ENCODE results near the gene ERP44. TPM values are rescaled to one million over a fixed set of nuclear protein-coding genes. Genes with fewer than 3 reads are reported as not detected.

Gene ERP44
- polyA plus RNA-seq, 3 donors = 18.4 to 74.0 (median 66.3) TPM

- Histone ChIP-seq H3K36me3 (replicated peaks in 1 of 2; ENCODE audit: control insufficient read depth in 1 of 2, insufficient read depth in 2 of 2, low read length in 2 of 2) (no peaks in the 10 kb centered on the region), H3K4me3 (replicated peaks in 1 of 3; ENCODE audit: low read depth in 2 of 3, low read length in 3 of 3) (no peak overlapping the region), H3K27ac (ENCODE audit: low read depth in 1 of 2, low read length in 2 of 2) (peak overlapping the region in 1 of 2 donors; percentile 69), H3K9me3 (replicated peaks in 1 of 2; ENCODE audit: control insufficient read depth in 1 of 2, insufficient read depth in 1 of 2, low read length in 2 of 2) (no peaks in the 10 kb centered on the region), H3K27me3 (ENCODE audit: control insufficient read depth in 2 of 2, insufficient read depth in 2 of 2, low read length in 2 of 2) (no peaks in the 10 kb centered on the region), H2AFZ (ENCODE audit: insufficient read depth, low read depth, low read length, poor library complexity, severe bottlenecking) (no peak overlapping the region), H4K20me1 (ENCODE audit: insufficient read depth, low read length) (peaks cover 79% of the 10 kb centered on the region), H3K4me2 (replicated peaks; ENCODE audit: extremely low read depth, low read length, poor library complexity, severe bottlenecking) (no peak overlapping the region), H3K79me2 (ENCODE audit: insufficient read depth, low read length) (peaks cover 76% of the 10 kb centered on the region), H3K4me1 (ENCODE audit: control insufficient read depth in 1 of 2, insufficient read depth in 2 of 2, low read length in 2 of 2) (peaks cover 5% of the 10 kb centered on the region in 2 donors), H3K9ac (ENCODE audit: insufficient read depth, low read length, poor library complexity, severe bottlenecking) (no peak overlapping the region)
- no CpG with 5 or more reads among the region's 2 CpGs for WGBS (ENCODE audit: insufficient coverage)
- peak in 2 of 3 donors; percentile 12 to 27 for DNase-seq
- H3K27me3 Mint-ChIP-seq (ENCODE audit: low read depth in 3 of 3) = no peaks in the 10 kb centered on the region
- H3K4me1 Mint-ChIP-seq = peaks cover 14% of the 10 kb centered on the region
- H3K27ac Mint-ChIP-seq = peak overlapping the region in 6 of 7 donors; percentile 31 to 86 (median 56)
- H3K4me3 Mint-ChIP-seq = no peak overlapping the region
- H3K9me3 Mint-ChIP-seq = peaks cover 0 to 6% (median 0%) of the 10 kb centered on the region in 7 donors
- H3K36me3 Mint-ChIP-seq = peaks cover 0 to 9% of the 10 kb centered on the region in 2 donors
- TF ChIP-seq CTCF (IDR thresholded peaks at IDR 0.05) = no peak
- intact Hi-C loops (cut with micrococcal nuclease) = no loop called here
These were observed 32.3 kb downstream of the ERP44 start for GRCh38 chr9:100066539-100066938.

GRCh38 chr9:100064872-100065581, 33.8 kb downstream of the ERP44 start:
- H3K27ac ChIP-seq (ENCODE audit: low read depth in 1 of 2, low read length in 2 of 2) = no peak overlapping the region
- no peak overlapping the region for H3K4me2 ChIP-seq (replicated peaks; ENCODE audit: extremely low read depth, low read length, poor library complexity, severe bottlenecking)
- intact Hi-C loops (cut with micrococcal nuclease) = no loop called here
- H3K27me3 ChIP-seq (ENCODE audit: control insufficient read depth in 2 of 2, insufficient read depth in 2 of 2, low read length in 2 of 2) = no peaks in the 10 kb centered on the region
- TF ChIP-seq CTCF (IDR thresholded peaks at IDR 0.05) = no peak
- WGBS (ENCODE audit: insufficient coverage) = no CpG with 5 or more reads among the region's 8 CpGs
- H3K27ac Mint-ChIP-seq = no peak overlapping the region
- peaks cover 0 to 9% of the 10 kb centered on the region in 2 donors for H3K36me3 Mint-ChIP-seq
- H3K9ac ChIP-seq (ENCODE audit: insufficient read depth, low read length, poor library complexity, severe bottlenecking) = no peak overlapping the region
- peaks cover 5% of the 10 kb centered on the region in 2 donors for H3K4me1 ChIP-seq (ENCODE audit: control insufficient read depth in 1 of 2, insufficient read depth in 2 of 2, low read length in 2 of 2)
- H3K4me3 ChIP-seq (replicated peaks in 1 of 3; ENCODE audit: low read depth in 2 of 3, low read length in 3 of 3) = no peak overlapping the region
- no peaks in the 10 kb centered on the region for H3K27me3 Mint-ChIP-seq (ENCODE audit: low read depth in 3 of 3)
- peaks cover 0 to 6% (median 0%) of the 10 kb centered on the region in 7 donors for H3K9me3 Mint-ChIP-seq
- H3K9me3 ChIP-seq (replicated peaks in 1 of 2; ENCODE audit: control insufficient read depth in 1 of 2, insufficient read depth in 1 of 2, low read length in 2 of 2) = no peaks in the 10 kb centered on the region
- no peak overlapping the region for H3K4me3 Mint-ChIP-seq
- peaks cover 77% of the 10 kb centered on the region for H4K20me1 ChIP-seq (ENCODE audit: insufficient read depth, low read length)
- DNase-seq = peak in 1 of 3 donors; percentile 23
- H3K79me2 ChIP-seq (ENCODE audit: insufficient read depth, low read length) = peaks cover 61% of the 10 kb centered on the region
- no peaks in the 10 kb centered on the region for H3K36me3 ChIP-seq (replicated peaks in 1 of 2; ENCODE audit: control insufficient read depth in 1 of 2, insufficient read depth in 2 of 2, low read length in 2 of 2)
- H3K4me1 Mint-ChIP-seq = peaks cover 10% of the 10 kb centered on the region
- H2AFZ ChIP-seq (ENCODE audit: insufficient read depth, low read depth, low read length, poor library complexity, severe bottlenecking) = no peak overlapping the region

Data from CD14-positive monocyte (primary cell).